Stimulated activated CD8-positive, alpha-beta memory T cell treated with anti-CD3 and anti-CD28 coated beads, Interleukin-15, amount 100 ng/mL, for 1 hour (primary cell): ENCODE data around the gene ADGRB3.
A peak's percentile ranks its signal among the peaks of the same experiment; 100 is the strongest.
"Not testable (repeated sequence)": the region's sequence is repeated elsewhere in the genome, so short reads cannot be mapped to it uniquely, and the experiment has no call there.

Experiments
- DNase-seq: peaks from one replicate; pipeline ENCODE4 v3.0.0-alpha.2; 2020; ENCODE audit warnings: low read depth

The ADGRB3 gene

GRCh38 chr6:68947721-68948120, 312.6 kb downstream of the ADGRB3 start:
- DNase-seq, result no peak

- DNase-seq, result no peak
Measured at GRCh38 chr6:68951270-68951669, 316.2 kb downstream of the ADGRB3 start.

GRCh38 chr6:68958327-68958726, 323.2 kb downstream of the ADGRB3 start:
- no peak for DNase-seq

GRCh38 chr6:68967549-68968300, 332.6 kb downstream of the ADGRB3 start:
- DNase-seq, result peak; percentile 1

GRCh38 chr6:68968301-68968649, 333.2 kb downstream of the ADGRB3 start:
- DNase-seq, result no peak

GRCh38 chr6:68973066-68973465, 338.0 kb downstream of the ADGRB3 start:
- no peak for DNase-seq

- no peak for DNase-seq
Measured at GRCh38 chr6:68975064-68975463, 340.0 kb downstream of the ADGRB3 start.

GRCh38 chr6:68975816-68976215, 340.7 kb downstream of the ADGRB3 start:
- no peak for DNase-seq

- DNase-seq, result no peak
Measured at GRCh38 chr6:68976260-68976659, 341.2 kb downstream of the ADGRB3 start.

GRCh38 chr6:68978411-68978810, 343.3 kb downstream of the ADGRB3 start:
- DNase-seq, result no peak

GRCh38 chr6:68981668-68982067, 346.6 kb downstream of the ADGRB3 start:
- not testable (repeated sequence) for DNase-seq

GRCh38 chr6:68988698-68989097, 353.6 kb downstream of the ADGRB3 start:
- DNase-seq, result no peak

GRCh38 chr6:68990317-68990716, 355.2 kb downstream of the ADGRB3 start:
- DNase-seq, result no peak

- no peak for DNase-seq
Measured at GRCh38 chr6:68993911-68994310, 358.8 kb downstream of the ADGRB3 start.

- no peak for DNase-seq
Measured at GRCh38 chr6:68994521-68994920, 359.4 kb downstream of the ADGRB3 start.

GRCh38 chr6:69005199-69005598, 370.1 kb downstream of the ADGRB3 start:
- DNase-seq, result no peak

GRCh38 chr6:69007781-69008180, 372.7 kb downstream of the ADGRB3 start:
- DNase-seq, result no peak

GRCh38 chr6:69012211-69012610, 377.1 kb downstream of the ADGRB3 start:
- DNase-seq, result no peak

GRCh38 chr6:69012876-69013275, 377.8 kb downstream of the ADGRB3 start:
- DNase-seq, result no peak

GRCh38 chr6:69018906-69019305, 383.8 kb downstream of the ADGRB3 start:
- no peak for DNase-seq

- no peak for DNase-seq
Measured at GRCh38 chr6:69019832-69020231, 384.8 kb downstream of the ADGRB3 start.

GRCh38 chr6:69022993-69023392, 387.9 kb downstream of the ADGRB3 start:
- no peak for DNase-seq

- DNase-seq, result no peak
Measured at GRCh38 chr6:69026243-69026642, 391.2 kb downstream of the ADGRB3 start.

- no peak for DNase-seq
Measured at GRCh38 chr6:69026715-69027114, 391.6 kb downstream of the ADGRB3 start.
